GM20431 (cell line): ENCODE measurements around the gene MED28.
"Not testable (repeated sequence)": the region's sequence is repeated elsewhere in the genome, so short reads cannot be mapped to it uniquely, and the experiment has no call there.

Experiments
- in situ Hi-C: fragments of 300-500 bp; cut with MseI, MboI; formaldehyde crosslinking; loops from one replicate; pipeline ENCODE4 v1.15.0; 2020; ENCODE audit warnings: low sequenced_read_pairs; ENCODE audit not compliant: unreplicated experiment

The MED28 gene

GRCh38 chr4:17614416-17615299 lies at the start of gene MED28:
Gene MED28, plus strand, starts transcription at chr4:17614641. Its CDS starts 14 bp downstream, at chr4:17614655.
- in situ Hi-C loops: no loop called here

- in situ Hi-C loops: loop anchor here (25.0 kb wide), 2 partner anchors 246 to 1021 kb away; partner anchors contain the start of genes DCAF16 and NCAPG
Measured at GRCh38 chr4:17565846-17566245, 48.6 kb upstream of the MED28 start.

GRCh38 chr4:17567271-17567670 lies 47.2 kb upstream of the MED28 start:
- in situ Hi-C loops: loop anchor here (25.0 kb wide), 2 partner anchors 245 to 1020 kb away; partner anchors contain the start of genes DCAF16 and NCAPG

DNA sequence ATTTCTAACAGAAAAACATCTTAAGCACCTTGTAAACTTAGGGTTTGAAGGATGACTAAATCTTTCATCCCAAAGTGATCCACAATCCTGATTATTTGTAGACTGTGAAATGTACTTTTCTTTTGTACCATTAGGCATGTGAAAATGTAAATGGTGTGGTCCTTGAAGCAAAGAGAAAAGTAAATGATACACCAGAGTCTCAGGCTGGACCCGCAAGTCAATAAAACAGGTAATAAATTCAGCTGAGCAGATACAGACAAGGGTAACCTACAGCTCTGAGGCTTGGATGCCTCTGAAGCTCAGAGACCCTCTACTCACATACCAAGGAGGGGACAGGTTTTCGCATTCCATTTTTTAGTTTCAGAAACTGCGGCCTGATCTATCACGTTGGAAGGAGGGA lies 40.2 kb upstream of the MED28 start:
- in situ Hi-C loops: loop anchor here (25.0 kb wide), 2 partner anchors 238 to 1013 kb away; partner anchors contain the start of genes DCAF16 and NCAPG

- in situ Hi-C loops: not testable (repeated sequence)
Measured at GRCh38 chr4:17575177-17575576, 39.3 kb upstream of the MED28 start.

GRCh38 chr4:17576932-17577664 lies 37.3 kb upstream of the MED28 start, which contains the start of gene LAP3:
Gene LAP3, plus strand, starts transcription at chr4:17577198. Its CDS starts 268 bp downstream, at chr4:17577466.
- in situ Hi-C loops: no loop called here

- in situ Hi-C loops: no loop called here
Measured at GRCh38 chr4:17577665-17578481, 36.6 kb upstream of the MED28 start.

GRCh38 chr4:17578482-17578891 lies 36.0 kb upstream of the MED28 start:
- in situ Hi-C loops: no loop called here

GRCh38 chr4:17580969-17581368 lies 33.5 kb upstream of the MED28 start:
- in situ Hi-C loops: no loop called here

DNA sequence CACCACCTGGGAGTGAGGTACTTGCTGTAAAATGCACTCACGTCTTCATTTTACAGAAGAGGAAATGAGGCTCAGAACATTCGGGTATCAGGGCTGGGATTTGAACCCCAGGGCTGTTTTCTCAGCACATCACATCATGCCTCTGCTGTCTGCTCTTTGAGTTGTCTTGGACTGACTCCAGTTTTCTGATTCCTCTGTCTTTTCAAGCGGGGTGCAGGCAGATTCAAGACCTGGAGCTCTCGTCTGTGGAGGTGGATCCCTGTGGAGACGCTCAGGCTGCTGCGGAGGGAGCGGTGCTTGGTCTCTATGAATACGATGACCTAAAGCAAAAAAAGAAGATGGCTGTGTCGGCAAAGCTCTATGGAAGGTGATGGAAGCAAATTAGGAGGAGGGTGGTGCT lies 31.2 kb upstream of the MED28 start:
- in situ Hi-C loops: no loop called here

DNA sequence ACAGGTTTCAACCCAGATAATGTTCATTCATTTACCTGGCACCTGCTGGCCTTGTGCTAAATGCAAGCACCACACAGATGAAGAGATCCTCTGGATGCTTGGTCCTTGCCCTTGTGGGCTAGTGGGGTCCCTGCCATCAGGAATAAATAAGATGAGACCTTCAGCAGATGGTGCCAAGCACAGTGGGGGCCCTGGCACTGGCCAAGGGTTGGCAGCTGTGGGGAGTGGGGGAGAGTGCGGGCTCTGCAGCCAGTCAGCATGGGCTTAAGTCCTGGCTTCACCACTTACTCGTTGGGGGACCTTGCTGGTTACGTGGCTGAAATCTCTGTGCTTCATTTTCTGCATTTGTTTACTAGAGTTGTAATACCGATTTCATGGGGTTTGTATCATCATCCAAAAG lies 30.5 kb upstream of the MED28 start:
- in situ Hi-C loops: no loop called here

GRCh38 chr4:17584521-17585213 lies 29.8 kb upstream of the MED28 start:
- in situ Hi-C loops: no loop called here

GRCh38 chr4:17587094-17587822 lies 27.2 kb upstream of the MED28 start:
- in situ Hi-C loops: no loop called here

- in situ Hi-C loops: no loop called here
Measured at GRCh38 chr4:17589355-17589754, 25.1 kb upstream of the MED28 start.

DNA sequence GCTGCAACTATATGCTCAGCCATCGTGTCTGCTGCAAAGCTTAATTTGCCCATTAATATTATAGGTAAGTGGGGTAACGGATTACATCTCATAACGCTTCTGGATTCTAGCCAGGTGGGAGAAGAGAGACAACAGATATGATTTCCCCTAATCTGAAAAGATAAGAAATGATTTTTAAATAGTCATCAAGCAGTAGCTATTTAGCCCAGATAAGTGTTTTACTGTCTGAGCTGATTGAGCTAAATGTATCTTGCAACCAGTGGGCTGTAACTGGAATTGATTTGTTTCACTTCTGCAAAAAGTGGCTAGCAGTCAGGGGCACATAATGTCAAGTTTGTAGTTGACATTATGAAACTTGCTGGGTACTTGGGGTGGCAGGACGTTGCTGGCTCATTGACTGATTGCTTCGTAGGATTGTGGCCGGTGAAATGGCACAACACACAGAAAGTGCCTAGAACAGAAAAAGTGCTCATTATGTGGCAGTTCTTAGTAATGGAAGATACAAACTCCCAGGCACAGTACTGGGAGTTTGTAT lies 18.9 kb upstream of the MED28 start:
- in situ Hi-C loops: no loop called here

- in situ Hi-C loops: no loop called here
Measured at GRCh38 chr4:17597517-17597916, 16.9 kb upstream of the MED28 start.

GRCh38 chr4:17599826-17600225 lies 14.6 kb upstream of the MED28 start:
- in situ Hi-C loops: no loop called here

DNA sequence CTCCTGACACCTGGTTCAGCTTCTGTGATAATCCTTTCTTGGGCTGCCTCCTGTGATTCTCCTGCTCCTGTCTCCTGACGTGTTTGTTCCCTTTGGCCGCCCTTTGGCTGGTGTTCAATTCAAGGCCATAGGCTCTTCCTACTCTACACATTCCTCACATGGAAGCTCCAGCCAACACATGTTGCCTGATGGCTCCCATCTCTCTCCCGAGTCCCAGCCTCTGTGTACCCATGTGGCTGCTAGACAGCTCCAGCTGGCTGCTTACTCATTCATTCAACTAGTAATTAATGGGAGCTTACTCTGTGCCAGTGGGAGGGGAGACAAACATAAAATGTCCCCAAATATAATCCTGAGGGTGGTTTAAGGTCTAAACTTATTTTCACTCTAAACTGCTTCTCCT lies 9.2 kb upstream of the MED28 start:
- in situ Hi-C loops: no loop called here
